A549 (cell line): ENCODE data around the gene EZH1. TPM values are rescaled to one million over a fixed set of nuclear protein-coding genes. Genes with fewer than 3 reads are reported as not detected.

Experiments
- ATAC-seq, 2 experiments: fragments of 200-7000 bp in 1 of 2; fragments of >200 bp in 1 of 2; cut with Nextera tagmentation in 1 of 2; cut with Tn5 transposase in 1 of 2; 3 replicates each; pipeline versions ENCODE4 v1.8.0 to v1.9.1; 2018 to 2020; ENCODE audit warnings: mild to moderate bottlenecking in 1 of 2, moderate library complexity in 1 of 2
- CTCF ChIA-PET: fragments of 300-600 bp; sonication (Branson Sonifier 250); formaldehyde crosslinking; extraction: SDS; loops from one replicate; lab custom pipeline; 2021; ENCODE audit warnings: antibody characterized with exemption, inconsistent platforms; lab: Yijun Ruan, JAX
- POLR2A ChIA-PET: fragments of 350-600 bp; formaldehyde crosslinking; extraction: SDS; loops from one replicate; lab custom pipeline; 2021; ENCODE audit warnings: antibody characterized with exemption, inconsistent platforms; lab: Yijun Ruan, JAX
- DNase-seq, 2 experiments: peaks; one replicate each; pipeline versions ENCODE4 v3.0.0 to v3.0.0-alpha.2; 2011 to 2016; ENCODE audit warnings: low read depth in 1 of 2, low spot score in 1 of 2
- FAIRE-seq: peaks from 2 replicates; lab custom pipeline; 2011; peaks lifted over from hg19 to GRCh38; lab: Jason Lieb, UNC
- H3K27ac ChIP-seq, 2 experiments: fragments of >200 bp; sonication (Bioruptor Twin); formaldehyde crosslinking; 3 replicates each; pipeline ENCODE4 v1.5.1; 2016 to 2017
- H3K4me1 ChIP-seq: fragments of >200 bp; sonication (Bioruptor Twin); formaldehyde crosslinking; 3 replicates; pipeline ENCODE4 v1.6.1; 2016
- H3K4me2 ChIP-seq: fragments of >200 bp; sonication (Bioruptor Twin); formaldehyde crosslinking; 3 replicates; pipeline ENCODE4 v1.6.1; 2016
- H3K4me3 ChIP-seq: fragments of >200 bp; sonication (Bioruptor Twin); formaldehyde crosslinking; 3 replicates; pipeline ENCODE4 v1.5.1; 2016
- H3K9me3 ChIP-seq: fragments of >200 bp; sonication (Bioruptor Twin); formaldehyde crosslinking; 3 replicates; pipeline ENCODE4 v1.6.1; 2016
- CBX2 ChIP-seq: fragments of 200-600 bp; sonication (generic); IDR thresholded peaks from 2 replicates; pipeline ENCODE4 v1.6.1; 2016; ENCODE audit warnings: low read depth, mild to moderate bottlenecking, borderline replicate concordance
- CHD2 ChIP-seq: fragments of 150-350 bp; IDR thresholded peaks from 2 replicates; pipeline ENCODE4 v1.6.1; 2014; ENCODE audit warnings: low read length; ENCODE audit not compliant: partially characterized antibody
- CHD4 ChIP-seq: fragments of 200-600 bp; sonication (generic); IDR thresholded peaks from 2 replicates; pipeline ENCODE4 v1.6.1; 2016; ENCODE audit warnings: antibody characterized with exemption, mild to moderate bottlenecking, borderline replicate concordance
- EHF ChIP-seq: fragments of 250-450 bp; sonication (Bioruptor Pico); IDR thresholded peaks from 2 replicates; pipeline ENCODE4 v1.5.0; 2020; ENCODE audit warnings: mild to moderate bottlenecking
- EP300 ChIP-seq, 2 experiments: fragments of >200 bp; sonication (Bioruptor Twin); formaldehyde crosslinking; IDR thresholded peaks; 2 replicates in 1 of 2; 3 replicates in 1 of 2; pipeline ENCODE4 v1.6.1; 2016 to 2017
- HEYL ChIP-seq: fragments of 250-450 bp; sonication (Bioruptor Pico); IDR thresholded peaks from 2 replicates; pipeline ENCODE4 v1.8.0; 2021; ENCODE audit warnings: mild to moderate bottlenecking, moderate library complexity
- HOXA7 ChIP-seq: fragments of 250-450 bp; sonication (Bioruptor Pico); IDR thresholded peaks from 2 replicates; pipeline ENCODE4 v1.5.0; 2020; ENCODE audit warnings: mild to moderate bottlenecking, moderate library complexity
- HOXB13 ChIP-seq: fragments of 250-450 bp; sonication (Bioruptor Pico); IDR thresholded peaks from 2 replicates; pipeline ENCODE4 v1.5.0; 2020; ENCODE audit warnings: low read depth, mild to moderate bottlenecking, moderate library complexity
- JUN ChIP-seq, 2 experiments: fragments of >200 bp; sonication (Bioruptor Twin); formaldehyde crosslinking; IDR thresholded peaks; 2 replicates in 1 of 2; 3 replicates in 1 of 2; pipeline ENCODE4 v1.6.1; 2016 to 2017
- KDM5A ChIP-seq: fragments of 200-600 bp; sonication (generic); IDR thresholded peaks from 2 replicates; pipeline ENCODE4 v1.6.1; 2016; ENCODE audit warnings: antibody characterized with exemption, mild to moderate bottlenecking
- MAX ChIP-seq: IDR thresholded peaks from 2 replicates; pipeline ENCODE4 v1.6.1; 2012
- NPAS2 ChIP-seq: fragments of 250-450 bp; sonication (Bioruptor Pico); IDR thresholded peaks from 2 replicates; pipeline ENCODE4 v1.8.0; 2022; ENCODE audit warnings: mild to moderate bottlenecking, moderate library complexity, borderline replicate concordance
- NR3C1 ChIP-seq: fragments of >200 bp; sonication (Bioruptor Twin); formaldehyde crosslinking; IDR thresholded peaks from 3 replicates; pipeline ENCODE4 v1.6.1; 2017
- REST ChIP-seq: fragments of 200-600 bp; sonication (generic); IDR thresholded peaks from 2 replicates; pipeline ENCODE4 v1.6.1; 2016; ENCODE audit warnings: antibody characterized with exemption, mild to moderate bottlenecking, moderate library complexity
- SMC3 ChIP-seq: fragments of >200 bp; sonication (Bioruptor Twin); formaldehyde crosslinking; IDR thresholded peaks from 3 replicates; pipeline ENCODE4 v1.6.1; 2018; ENCODE audit warnings: inconsistent platforms
- TFCP2L1 ChIP-seq: fragments of 250-450 bp; sonication (Bioruptor Pico); IDR thresholded peaks from 2 replicates; pipeline ENCODE4 v1.5.0; 2021; ENCODE audit warnings: mild to moderate bottlenecking
- ZC3H11A ChIP-seq: fragments of 450-650 bp; IDR thresholded peaks from 2 replicates; pipeline ENCODE4 v1.6.1; 2014; ENCODE audit warnings: antibody characterized with exemption, mild to moderate bottlenecking
- WGBS: methylation state at CpG from one replicate; pipeline ENCODE4 v1.1.6; 2017; ENCODE audit errors: missing lambda C conversion rate; 5-methylcytosine and 5-hydroxymethylcytosine counted together
- polyA plus RNA-seq, 4 experiments: library from polyadenylated mRNA; depleted of rRNA in 3 of 4; stranded (reverse); fragments of >200 nt; fragmentation: RNase III in 1 of 4; extraction: RNeasy Plus Mini Kit Qiagen cat#74134 plus additional on column Dnase treatment in 1 of 4; gene quantifications; 2 replicates in 3 of 4; 3 replicates in 1 of 4; pipeline ENCODE4 v1.2.3, GENCODE V29; 2011 to 2017
- TF ChIP-seq, protein P1 (sequence below): IDR thresholded peaks from 2 replicates; pipeline ENCODE4 v1.6.1; 2012; ENCODE audit warnings: low read depth, borderline replicate concordance
- TF ChIP-seq, protein P2 (sequence below): fragments of >200 bp; sonication (Bioruptor Twin); formaldehyde crosslinking; IDR thresholded peaks from 3 replicates; pipeline ENCODE4 v1.5.1; 2016
- TF ChIP-seq, protein P3 (sequence below): fragments of 250-450 bp; sonication (Bioruptor Pico); IDR thresholded peaks from 2 replicates; pipeline ENCODE4 v1.5.0; 2020; ENCODE audit warnings: low read depth, mild to moderate bottlenecking, moderate library complexity
- TF ChIP-seq, protein P4 (sequence below): fragments of 450-650 bp; IDR thresholded peaks from 2 replicates; pipeline ENCODE4 v1.6.1; 2014; ENCODE audit warnings: antibody characterized with exemption

The EZH1 gene
- polyA plus RNA-seq, 2 of the 4 experiments (the other 2 are of a cell fraction) = 20.1 to 41.1 TPM

- H3K4me3 ChIP-seq = peak within 1 kb of the TSS; percentile 56
- H3K4me2 ChIP-seq = peak within 1 kb of the TSS; percentile 99
- DNase-seq (peak in 1 of 2 experiments; percentile 41), ATAC-seq (peak; percentile 53 to 65; a peak in 4 of 6 replicates), FAIRE-seq (no peak)
- H3K4me1 ChIP-seq = peaks cover 15% of the 10 kb centered on the region
- ChIA-PET CTCF (interaction anchor here (0.7 to 7.0 kb wide), 23 partner anchors 9 to 188 kb away, joined by 3 to 114 read pairs (median 5); partner anchors contain the start of genes AOC2, PSMC3IP and VPS25), POLR2A (interaction anchor here (1.2 to 1.7 kb wide), 7 partner anchors 12 to 237 kb away, joined by 3 to 6 read pairs (median 4); partner anchors contain the start of genes BECN1, RETREG3, TUBG1 and VPS25)
- H3K27ac ChIP-seq = peak within 1 kb of the TSS; percentile 75 to 82
- 54% methylated on average over 25 of the region's 92 CpGs for WGBS
- TF ChIP-seq KDM5A (no peak), MAX (peak; percentile 57), CBX2 (no peak)
- TF ChIP-seq, protein P1, sequence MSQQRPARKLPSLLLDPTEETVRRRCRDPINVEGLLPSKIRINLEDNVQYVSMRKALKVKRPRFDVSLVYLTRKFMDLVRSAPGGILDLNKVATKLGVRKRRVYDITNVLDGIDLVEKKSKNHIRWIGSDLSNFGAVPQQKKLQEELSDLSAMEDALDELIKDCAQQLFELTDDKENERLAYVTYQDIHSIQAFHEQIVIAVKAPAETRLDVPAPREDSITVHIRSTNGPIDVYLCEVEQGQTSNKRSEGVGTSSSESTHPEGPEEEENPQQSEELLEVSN = peak; percentile 13; the same call in 1 of the 2 replicates
- no peaks in the 10 kb centered on the region for H3K9me3 ChIP-seq
Observed at GRCh38 chr17:42760652-42761581, 16.1 kb upstream of the EZH1 start, which contains the start of gene RAMP2. TSS of gene RAMP2 (plus strand) at chr17:42761227. CDS start at chr17:42761262, 35 bp downstream.

DNA sequence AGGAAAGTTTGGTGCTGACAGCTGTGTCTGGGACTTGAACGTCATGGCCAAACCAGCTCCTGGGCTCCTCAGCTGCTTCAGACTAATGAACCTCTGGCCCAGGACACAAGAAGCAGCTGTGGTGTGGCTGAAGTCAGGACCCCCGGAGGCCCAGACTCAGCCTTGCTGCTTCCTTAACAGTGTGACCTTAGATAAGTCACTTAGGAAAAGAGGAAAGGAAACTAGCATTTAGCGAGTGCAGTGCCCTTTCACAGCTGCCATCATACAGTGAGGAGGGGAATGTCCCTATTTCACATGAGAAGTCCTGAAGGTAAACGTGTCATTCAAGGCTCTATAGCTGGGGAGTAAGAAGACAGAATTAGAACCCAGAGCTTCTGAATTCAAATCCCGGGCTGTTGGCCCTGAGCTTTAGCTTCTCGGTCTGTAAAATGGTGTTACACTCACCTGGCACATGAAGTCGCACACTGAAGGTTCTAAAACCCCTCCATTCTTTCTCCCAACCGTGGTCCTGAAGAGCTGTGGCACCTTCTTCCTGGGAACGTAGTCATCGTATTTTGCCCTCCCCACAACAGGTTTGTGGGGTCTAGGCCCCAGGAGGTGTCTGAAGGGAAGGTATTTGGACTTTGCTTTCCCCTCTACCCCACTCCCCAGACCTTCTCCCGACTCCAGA lies 15.3 kb upstream of the EZH1 start:
- WGBS = 64% methylated on average over 11 of the region's 11 CpGs
- ChIA-PET POLR2A (interaction anchor here (1.2 to 1.7 kb wide), 5 partner anchors 11 to 238 kb away, joined by 3 to 6 read pairs (median 4); partner anchors contain the start of genes BECN1, RETREG3, TUBG1 and VPS25), CTCF (interaction anchor here (0.5 to 7.0 kb wide), 19 partner anchors 10 to 187 kb away, joined by 3 to 114 read pairs (median 5); partner anchors contain the start of genes AOC2, PLEKHH3, PSMC3IP and VPS25)
- DNase-seq = no peak
- Histone ChIP-seq H3K4me3 (no peak overlapping the region), H3K4me2 (peak overlapping the region; percentile 99; the same call in 2 of the 3 replicates), H3K4me1 (peaks cover 15% of the 10 kb centered on the region), H3K9me3 (no peaks in the 10 kb centered on the region), H3K27ac (no peak overlapping the region)
- no peak for ATAC-seq
- no peak for FAIRE-seq
- TF ChIP-seq EHF (CRISPR knock-in tag) = no peak
- TF ChIP-seq, protein P2, sequence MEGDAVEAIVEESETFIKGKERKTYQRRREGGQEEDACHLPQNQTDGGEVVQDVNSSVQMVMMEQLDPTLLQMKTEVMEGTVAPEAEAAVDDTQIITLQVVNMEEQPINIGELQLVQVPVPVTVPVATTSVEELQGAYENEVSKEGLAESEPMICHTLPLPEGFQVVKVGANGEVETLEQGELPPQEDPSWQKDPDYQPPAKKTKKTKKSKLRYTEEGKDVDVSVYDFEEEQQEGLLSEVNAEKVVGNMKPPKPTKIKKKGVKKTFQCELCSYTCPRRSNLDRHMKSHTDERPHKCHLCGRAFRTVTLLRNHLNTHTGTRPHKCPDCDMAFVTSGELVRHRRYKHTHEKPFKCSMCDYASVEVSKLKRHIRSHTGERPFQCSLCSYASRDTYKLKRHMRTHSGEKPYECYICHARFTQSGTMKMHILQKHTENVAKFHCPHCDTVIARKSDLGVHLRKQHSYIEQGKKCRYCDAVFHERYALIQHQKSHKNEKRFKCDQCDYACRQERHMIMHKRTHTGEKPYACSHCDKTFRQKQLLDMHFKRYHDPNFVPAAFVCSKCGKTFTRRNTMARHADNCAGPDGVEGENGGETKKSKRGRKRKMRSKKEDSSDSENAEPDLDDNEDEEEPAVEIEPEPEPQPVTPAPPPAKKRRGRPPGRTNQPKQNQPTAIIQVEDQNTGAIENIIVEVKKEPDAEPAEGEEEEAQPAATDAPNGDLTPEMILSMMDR = no peak
- TF ChIP-seq NPAS2 (CRISPR knock-in tag) = no peak
- TF ChIP-seq, protein P3, sequence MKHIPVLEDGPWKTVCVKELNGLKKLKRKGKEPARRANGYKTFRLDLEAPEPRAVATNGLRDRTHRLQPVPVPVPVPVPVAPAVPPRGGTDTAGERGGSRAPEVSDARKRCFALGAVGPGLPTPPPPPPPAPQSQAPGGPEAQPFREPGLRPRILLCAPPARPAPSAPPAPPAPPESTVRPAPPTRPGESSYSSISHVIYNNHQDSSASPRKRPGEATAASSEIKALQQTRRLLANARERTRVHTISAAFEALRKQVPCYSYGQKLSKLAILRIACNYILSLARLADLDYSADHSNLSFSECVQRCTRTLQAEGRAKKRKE (CRISPR knock-in tag) = no peak
- no peak for TF ChIP-seq HOXA7
- TF ChIP-seq CHD4 = no peak
- TF ChIP-seq CHD2 = no peak
- no peak for TF ChIP-seq TFCP2L1
- TF ChIP-seq EP300 (IDR thresholded peaks at IDR 0.05) = no peak
- no peak for TF ChIP-seq HEYL (CRISPR knock-in tag)
- TF ChIP-seq SMC3 = no peak
- TF ChIP-seq NR3C1 = no peak
- no peak for TF ChIP-seq JUN (IDR thresholded peaks at IDR 0.05)
- TF ChIP-seq, protein P4, sequence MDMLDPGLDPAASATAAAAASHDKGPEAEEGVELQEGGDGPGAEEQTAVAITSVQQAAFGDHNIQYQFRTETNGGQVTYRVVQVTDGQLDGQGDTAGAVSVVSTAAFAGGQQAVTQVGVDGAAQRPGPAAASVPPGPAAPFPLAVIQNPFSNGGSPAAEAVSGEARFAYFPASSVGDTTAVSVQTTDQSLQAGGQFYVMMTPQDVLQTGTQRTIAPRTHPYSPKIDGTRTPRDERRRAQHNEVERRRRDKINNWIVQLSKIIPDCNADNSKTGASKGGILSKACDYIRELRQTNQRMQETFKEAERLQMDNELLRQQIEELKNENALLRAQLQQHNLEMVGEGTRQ = no peak
- no peak for TF ChIP-seq REST
- no peak for TF ChIP-seq ZC3H11A
- TF ChIP-seq HOXB13 (CRISPR knock-in tag) = no peak
